GM18505 (cell line): Measurements from ENCODE around the gene PROX2.

Experiments used
- ATAC-seq: cut with Tn5 transposase; IDR thresholded peaks from one replicate; pipeline ENCODE4 v1.9.1; 2021; ENCODE audit not compliant: unreplicated experiment
- POLR2A ChIP-seq: IDR thresholded peaks from 4 replicates; pipeline ENCODE4 v1.6.1; 2011; ENCODE audit warnings: borderline replicate concordance; ENCODE audit not compliant: insufficient read depth, insufficient read length; ENCODE audit errors: extremely low read depth

The PROX2 gene

GRCh38 chr14:74875941-74876913 lies at the start of gene PROX2:
TSS of gene PROX2 (minus strand) at chr14:74876145. CDS start at chr14:74863834, 12,311 bp downstream.
- ATAC-seq = no peak
- no peak for TF ChIP-seq POLR2A

DNA sequence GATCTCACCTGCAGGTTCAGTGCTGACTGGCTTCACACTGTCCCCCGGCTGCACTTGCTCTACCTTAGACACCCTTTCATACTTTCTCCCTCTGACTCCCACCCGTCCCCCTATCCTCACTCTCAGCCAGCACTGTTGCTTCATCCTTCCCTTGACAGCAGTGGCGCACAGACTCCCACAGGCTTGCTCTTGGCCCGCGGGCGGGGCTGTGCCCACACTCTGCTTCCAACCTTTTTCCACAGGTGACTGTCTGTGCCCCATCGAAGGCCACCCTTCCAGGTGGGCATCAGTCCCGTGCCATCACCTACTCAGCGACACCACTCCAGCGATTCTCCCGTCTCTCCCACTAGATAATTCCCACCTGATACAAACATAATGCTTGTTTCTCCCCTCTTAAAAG lies 48.1 kb upstream of the PROX2 start:
- TF ChIP-seq POLR2A = no peak
- ATAC-seq = no peak

- peak; percentile 89 for ATAC-seq
- TF ChIP-seq POLR2A = peak; percentile 45
Observed at GRCh38 chr14:74922752-74923401, 46.9 kb upstream of the PROX2 start, which contains the start of gene RPS6KL1. TSS of gene RPS6KL1 (minus strand) at chr14:74923260. CDS start at chr14:74921541, 1,719 bp downstream.

DNA sequence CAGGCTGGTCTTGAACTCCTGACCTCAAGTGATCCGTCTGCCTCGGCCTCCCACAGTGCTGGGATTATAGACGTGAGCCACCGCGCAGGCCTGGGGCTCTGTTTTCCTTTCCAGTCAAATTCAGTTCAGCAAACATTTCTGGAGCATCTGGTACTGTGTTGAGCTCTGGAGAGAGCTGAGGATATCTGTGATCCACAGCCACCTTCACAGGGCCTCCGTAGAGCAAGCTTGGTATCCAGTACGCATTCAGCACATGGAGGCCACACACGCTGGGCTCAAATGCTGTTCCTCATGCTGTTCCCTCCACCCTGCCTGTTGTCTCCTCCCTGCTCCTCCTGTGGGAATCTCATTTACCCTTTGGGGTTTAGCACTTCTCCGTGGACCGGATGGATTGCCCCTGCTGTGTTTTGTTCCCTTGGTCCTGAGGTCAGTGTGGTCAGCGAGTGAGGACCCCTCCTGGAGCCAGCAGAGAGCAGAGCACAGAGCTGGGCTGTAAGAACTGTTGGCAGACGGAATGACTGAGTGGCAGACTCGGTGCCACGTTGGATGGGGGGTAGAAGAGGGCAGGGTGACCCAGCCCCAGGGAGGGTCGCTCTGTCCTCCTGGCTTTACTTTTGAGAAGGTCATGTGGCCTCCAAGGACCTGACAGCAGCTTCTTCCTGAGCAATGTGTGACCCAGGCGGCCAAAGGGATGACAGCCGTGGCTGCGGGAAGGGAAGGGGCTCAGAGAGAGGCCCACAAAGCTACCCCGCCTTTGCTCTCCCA lies 46.2 kb upstream of the PROX2 start:
- no peak for ATAC-seq
- TF ChIP-seq POLR2A = no peak

DNA sequence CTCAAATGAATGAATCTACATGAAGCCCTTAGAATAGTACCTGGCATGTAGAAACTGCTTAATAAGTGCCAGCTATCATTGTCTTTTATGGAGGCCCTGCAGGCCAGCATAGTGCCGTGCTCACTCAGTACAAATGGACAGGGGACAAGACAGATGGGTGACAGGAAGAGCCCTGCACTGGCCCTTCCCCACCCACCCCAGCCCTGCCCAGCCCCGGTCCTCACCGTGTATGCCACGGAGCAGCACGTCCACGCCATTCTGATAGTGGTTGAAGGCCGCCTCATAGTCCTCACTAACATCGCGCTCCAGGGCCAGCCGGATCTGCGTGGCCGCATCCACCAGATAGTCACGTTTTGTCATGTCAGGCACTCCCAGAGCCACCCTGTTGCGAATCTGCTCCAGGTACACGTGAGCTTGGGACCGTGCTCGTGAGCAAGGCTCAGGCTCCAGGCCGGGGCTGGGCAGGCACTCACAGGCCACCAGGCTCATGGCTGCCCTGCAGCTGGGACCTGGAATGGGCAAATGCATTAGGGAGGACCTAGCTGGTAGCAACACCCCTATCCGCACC lies 45.2 kb upstream of the PROX2 start:
- TF ChIP-seq POLR2A = no peak
- ATAC-seq = no peak

- ATAC-seq = no peak
- TF ChIP-seq POLR2A = no peak
Observed at GRCh38 chr14:74920281-74920680, 44.3 kb upstream of the PROX2 start.

GRCh38 chr14:74919421-74920165 lies 43.6 kb upstream of the PROX2 start:
- no peak for TF ChIP-seq POLR2A
- no peak for ATAC-seq

DNA sequence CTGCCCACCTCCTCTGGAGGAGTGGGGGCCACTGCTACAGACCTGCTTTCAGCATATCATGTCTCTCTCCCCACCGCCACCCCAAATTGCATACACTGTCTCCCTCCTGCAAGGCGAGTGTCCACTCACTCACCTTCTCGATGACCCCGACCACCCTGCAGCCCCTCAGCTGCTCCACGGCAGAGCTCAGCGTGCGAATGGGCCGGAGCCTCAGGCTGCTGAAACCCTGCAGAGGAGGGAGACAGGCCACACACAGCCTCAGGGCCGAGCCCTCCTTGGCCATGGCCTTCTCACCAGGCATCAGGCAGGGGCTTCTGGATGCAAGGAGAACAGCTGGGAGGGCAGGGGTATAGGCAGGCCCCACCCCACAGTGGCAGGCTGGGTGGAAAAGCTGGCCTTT lies 42.4 kb upstream of the PROX2 start:
- ATAC-seq = no peak

GRCh38 chr14:74917646-74918081 lies 41.7 kb upstream of the PROX2 start:
- TF ChIP-seq POLR2A = no peak
- no peak for ATAC-seq

More for the DNA sequence above, 42.4 kb upstream of the PROX2 start:
- no peak for TF ChIP-seq POLR2A

DNA sequence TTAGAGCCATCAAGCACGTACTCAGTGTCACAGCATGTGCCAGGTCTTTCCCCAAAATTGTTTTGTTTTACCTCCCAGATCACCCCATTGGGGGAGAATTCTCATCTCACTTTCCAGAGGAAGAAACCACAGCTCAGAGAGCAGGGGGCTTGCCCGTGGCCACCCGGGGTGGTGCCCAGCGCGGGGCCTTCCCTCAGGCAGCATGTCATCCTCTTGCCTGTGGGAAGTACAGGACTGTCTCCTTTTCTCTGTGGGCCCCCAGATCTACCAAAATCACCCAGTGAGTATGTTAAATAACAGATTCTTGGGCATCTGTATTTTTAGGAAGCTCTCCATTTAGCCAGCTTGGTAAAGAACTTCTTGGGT lies 41.2 kb upstream of the PROX2 start:
- ATAC-seq = no peak
- no peak for TF ChIP-seq POLR2A

GRCh38 chr14:74915826-74916225 lies 39.9 kb upstream of the PROX2 start:
- ATAC-seq = no peak
- no peak for TF ChIP-seq POLR2A

GRCh38 chr14:74915426-74915825 lies 39.5 kb upstream of the PROX2 start:
- no peak for TF ChIP-seq POLR2A
- ATAC-seq = no peak
